H9 (cell line): ENCODE measurements around the gene CHRNA10. TPM values are rescaled to one million over a fixed set of nuclear protein-coding genes. Genes with fewer than 3 reads are reported as not detected.

ENCODE experiments used
- DNase-seq: peaks from one replicate; pipeline ENCODE4 v3.0.0-alpha.2; 2017
- H2AFZ ChIP-seq: one replicate; pipeline ENCODE4 v1.6.1; 2013; ENCODE audit warnings: mild to moderate bottlenecking, low read length, control low read depth, moderate library complexity
- H2AK5ac ChIP-seq: 2 replicates; pipeline ENCODE4 v1.6.1; 2013; ENCODE audit warnings: low read length, control low read depth, mixed read lengths; ENCODE audit not compliant: insufficient read length
- H2BK120ac ChIP-seq: one replicate; pipeline ENCODE4 v1.6.1; 2013; ENCODE audit warnings: low read depth, mild to moderate bottlenecking, low read length, control low read depth, inconsistent platforms; ENCODE audit not compliant: poor library complexity, severe bottlenecking
- H2BK12ac ChIP-seq: 2 replicates; pipeline ENCODE4 v1.6.1; 2013; ENCODE audit warnings: low read length, control low read depth, mixed read lengths, low read depth; ENCODE audit not compliant: insufficient read length
- H2BK15ac ChIP-seq: 2 replicates; pipeline ENCODE4 v1.6.1; 2013; ENCODE audit warnings: low read depth, low read length, control low read depth
- H2BK20ac ChIP-seq: one replicate; pipeline ENCODE4 v1.6.1; 2013; ENCODE audit warnings: low read depth, mild to moderate bottlenecking, low read length, control low read depth, inconsistent platforms; ENCODE audit not compliant: poor library complexity, severe bottlenecking
- H2BK5ac ChIP-seq: 2 replicates; pipeline ENCODE4 v1.6.1; 2013; ENCODE audit warnings: low read length, control low read depth, mixed read lengths; ENCODE audit not compliant: insufficient read length
- H3K14ac ChIP-seq: 2 replicates; pipeline ENCODE4 v1.6.1; 2013; ENCODE audit warnings: low read length, control low read depth; ENCODE audit not compliant: insufficient read depth
- H3K18ac ChIP-seq: 2 replicates; pipeline ENCODE4 v1.6.1; 2013; ENCODE audit warnings: low read depth, mild to moderate bottlenecking, mixed read lengths, low read length, control low read depth; ENCODE audit not compliant: insufficient read length
- H3K23ac ChIP-seq: 2 replicates; pipeline ENCODE4 v1.6.1; 2013; ENCODE audit warnings: low read length, control low read depth, mixed read lengths, low read depth; ENCODE audit not compliant: insufficient read length
- H3K23me2 ChIP-seq: 2 replicates; pipeline ENCODE4 v1.6.1; 2013; ENCODE audit warnings: low read depth, mild to moderate bottlenecking, mixed read lengths, low read length, control low read depth; ENCODE audit not compliant: insufficient read length, poor library complexity, severe bottlenecking
- H3K27ac ChIP-seq: 2 replicates; pipeline ENCODE4 v1.5.1; 2013; ENCODE audit warnings: low read length, control low read depth, mixed read lengths, low read depth; ENCODE audit not compliant: insufficient read length
- H3K27me3 ChIP-seq: 2 replicates; pipeline ENCODE4 v1.6.1; 2013; ENCODE audit warnings: low read length, control low read depth, inconsistent platforms; ENCODE audit not compliant: insufficient read depth
- H3K4ac ChIP-seq: 2 replicates; pipeline ENCODE4 v1.6.1; 2013; ENCODE audit warnings: low read depth, mild to moderate bottlenecking, control low read depth, inconsistent platforms, low read length, moderate library complexity
- H3K4me1 ChIP-seq: 2 replicates; pipeline ENCODE4 v1.6.1; 2013; ENCODE audit warnings: low read length, control low read depth, inconsistent platforms; ENCODE audit not compliant: insufficient read depth
- H3K4me2 ChIP-seq: 2 replicates; pipeline ENCODE4 v1.6.1; 2013; ENCODE audit warnings: low read length, control low read depth, mixed read lengths; ENCODE audit not compliant: insufficient read length, insufficient read depth
- H3K56ac ChIP-seq: 2 replicates; pipeline ENCODE4 v1.6.1; 2013; ENCODE audit warnings: low read depth, mild to moderate bottlenecking, mixed read lengths, low read length, control low read depth; ENCODE audit not compliant: insufficient read length
- H3K79me1 ChIP-seq: 2 replicates; pipeline ENCODE4 v1.6.1; 2013; ENCODE audit warnings: low read depth, mild to moderate bottlenecking, moderate library complexity, low read length, control low read depth, inconsistent platforms; ENCODE audit not compliant: insufficient read depth, poor library complexity, severe bottlenecking
- H3K79me2 ChIP-seq: 2 replicates; pipeline ENCODE4 v1.6.1; 2013; ENCODE audit warnings: low read length, control low read depth, inconsistent platforms; ENCODE audit not compliant: insufficient read depth
- H3K9ac ChIP-seq: 2 replicates; pipeline ENCODE4 v1.6.1; 2013; ENCODE audit warnings: low read length, control low read depth, mixed read lengths; ENCODE audit not compliant: insufficient read length; ENCODE audit errors: extremely low read depth
- H3K9me3 ChIP-seq: one replicate; pipeline ENCODE4 v1.6.1; 2013; ENCODE audit warnings: low read depth, low read length, inconsistent platforms; ENCODE audit not compliant: control insufficient read depth
- H3T11ph ChIP-seq: one replicate; pipeline ENCODE4 v1.6.1; 2013; ENCODE audit warnings: mild to moderate bottlenecking, low read length, control low read depth, inconsistent platforms
- H4K20me1 ChIP-seq: one replicate; pipeline ENCODE4 v1.6.1; 2013; ENCODE audit not compliant: control insufficient read depth, insufficient read length, insufficient read depth
- H4K5ac ChIP-seq: 2 replicates; pipeline ENCODE4 v1.6.1; 2013; ENCODE audit warnings: low read depth, mild to moderate bottlenecking, mixed read lengths, low read length, control low read depth; ENCODE audit not compliant: insufficient read length
- H4K8ac ChIP-seq: replicated peaks from 2 replicates; pipeline ENCODE4 v1.6.1; 2013; ENCODE audit warnings: low read length, control low read depth, mixed read lengths, low read depth; ENCODE audit not compliant: insufficient read length
- H4K91ac ChIP-seq: 2 replicates; pipeline ENCODE4 v1.6.1; 2013; ENCODE audit warnings: low read depth, mild to moderate bottlenecking, moderate library complexity, mixed read lengths, low read length, control low read depth; ENCODE audit not compliant: insufficient read length
- H3K27ac Mint-ChIP-seq, 3 experiments: 2 replicates in 2 of 3; 3 replicates in 1 of 3; pipeline ENCODE4 v1.8.0; 2020 to 2021; ENCODE audit warnings: mixed read lengths in 3 of 3, mild to moderate bottlenecking in 1 of 3, moderate library complexity in 1 of 3
- H3K27me3 Mint-ChIP-seq: 2 replicates; pipeline ENCODE4 v1.8.0; 2021; ENCODE audit warnings: low read depth, mild to moderate bottlenecking, moderate library complexity, mixed read lengths
- H3K36me3 Mint-ChIP-seq, 3 experiments: 2 replicates in 2 of 3; 3 replicates in 1 of 3; pipeline ENCODE4 v1.8.0; 2020 to 2021; ENCODE audit warnings: low read depth in 3 of 3, mixed read lengths in 3 of 3; ENCODE audit not compliant: insufficient read depth in 1 of 3
- H3K4me1 Mint-ChIP-seq, 2 experiments: 2 replicates each; pipeline ENCODE4 v1.8.0; 2020; ENCODE audit warnings: mixed read lengths in 2 of 2
- H3K4me3 Mint-ChIP-seq, 2 experiments: 2 replicates in 1 of 2; 3 replicates in 1 of 2; pipeline ENCODE4 v1.8.0; 2020 to 2021; ENCODE audit warnings: mild to moderate bottlenecking in 2 of 2, mixed read lengths in 2 of 2, moderate library complexity in 1 of 2
- H3K9me3 Mint-ChIP-seq, 2 experiments: 2 replicates in 1 of 2; 3 replicates in 1 of 2; pipeline ENCODE4 v1.8.0; 2020; ENCODE audit warnings: mild to moderate bottlenecking in 2 of 2, mixed read lengths in 2 of 2, moderate library complexity in 1 of 2
- WGBS: extraction: QIAGEN DNeasy Blood & Tissue Kit; methylation state at CpG from one replicate; pipeline ENCODE4 v1.1.7; 2013; ENCODE audit warnings: missing lambda C conversion rate, low lambda C conversion rate, mixed read lengths; ENCODE audit not compliant: insufficient read length; ENCODE audit errors: extremely low coverage; 5-methylcytosine and 5-hydroxymethylcytosine counted together
- total RNA-seq: library from RNA; stranded (reverse); gene quantifications from 2 replicates; pipeline ENCODE4 v1.2.1, GENCODE V29; 2021
- TF ChIP-seq, protein P1 (sequence below): fragments of 200-600 bp; sonication (generic); conservative IDR thresholded peaks from 3 replicates; pipeline ENCODE4 v1.8.0; 2021; ENCODE audit warnings: antibody characterized with exemption, mild to moderate bottlenecking

Gene CHRNA10
- total RNA-seq, 1 experiment from 2014 or later, result 2.4 TPM

DNA sequence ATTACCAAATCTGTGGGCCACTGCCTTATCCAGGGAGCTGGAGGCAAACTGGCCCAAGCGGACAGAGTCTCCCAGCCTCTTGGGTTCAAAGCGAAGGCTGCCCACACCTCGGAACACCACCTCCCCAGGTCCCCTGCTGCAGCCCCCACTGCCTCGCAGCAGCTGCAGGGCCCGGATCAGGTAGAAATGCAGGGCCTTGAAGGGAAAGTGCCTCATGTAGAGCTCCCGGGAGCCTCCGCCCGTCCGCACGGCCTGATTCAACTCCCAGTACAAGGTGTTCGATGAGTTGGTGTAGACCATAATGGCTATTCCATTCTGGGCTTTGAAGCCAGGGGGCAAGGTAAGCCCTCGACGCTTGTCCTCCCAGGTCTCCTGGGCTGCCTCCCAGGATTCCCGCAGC, 31.3 kb downstream of the CHRNA10 start:
- peaks cover 5 to 13% (median 7%) of the 10 kb centered on the region in 3 experiments; a peak in 5 of 7 replicates for H3K36me3 Mint-ChIP-seq
- no peak overlapping the region for H3K56ac ChIP-seq
- peaks cover 13% of the 10 kb centered on the region for H3K23me2 ChIP-seq
- H2AK5ac ChIP-seq, result no peak overlapping the region
- H2BK12ac ChIP-seq, result no peak overlapping the region
- H3K18ac ChIP-seq, result no peak overlapping the region
- H2BK20ac ChIP-seq, result no peak overlapping the region
- no peak overlapping the region for H2BK120ac ChIP-seq
- H4K20me1 ChIP-seq, result no peaks in the 10 kb centered on the region
- H3K9me3 Mint-ChIP-seq, result peaks cover 7 to 13% of the 10 kb centered on the region in 2 experiments
- H3K79me1 ChIP-seq, result no peaks in the 10 kb centered on the region
- H3K14ac ChIP-seq, result no peak overlapping the region
- WGBS, result no CpG with 5 or more reads among the region's 14 CpGs
- DNase-seq, result no peak
- no peak overlapping the region for H2AFZ ChIP-seq
- H3K79me2 ChIP-seq, result no peaks in the 10 kb centered on the region
- no peak overlapping the region for H2BK15ac ChIP-seq
- no peak overlapping the region for H3K23ac ChIP-seq
- H3K27me3 Mint-ChIP-seq, result peaks cover 17% of the 10 kb centered on the region
- TF ChIP-seq, protein P1, sequence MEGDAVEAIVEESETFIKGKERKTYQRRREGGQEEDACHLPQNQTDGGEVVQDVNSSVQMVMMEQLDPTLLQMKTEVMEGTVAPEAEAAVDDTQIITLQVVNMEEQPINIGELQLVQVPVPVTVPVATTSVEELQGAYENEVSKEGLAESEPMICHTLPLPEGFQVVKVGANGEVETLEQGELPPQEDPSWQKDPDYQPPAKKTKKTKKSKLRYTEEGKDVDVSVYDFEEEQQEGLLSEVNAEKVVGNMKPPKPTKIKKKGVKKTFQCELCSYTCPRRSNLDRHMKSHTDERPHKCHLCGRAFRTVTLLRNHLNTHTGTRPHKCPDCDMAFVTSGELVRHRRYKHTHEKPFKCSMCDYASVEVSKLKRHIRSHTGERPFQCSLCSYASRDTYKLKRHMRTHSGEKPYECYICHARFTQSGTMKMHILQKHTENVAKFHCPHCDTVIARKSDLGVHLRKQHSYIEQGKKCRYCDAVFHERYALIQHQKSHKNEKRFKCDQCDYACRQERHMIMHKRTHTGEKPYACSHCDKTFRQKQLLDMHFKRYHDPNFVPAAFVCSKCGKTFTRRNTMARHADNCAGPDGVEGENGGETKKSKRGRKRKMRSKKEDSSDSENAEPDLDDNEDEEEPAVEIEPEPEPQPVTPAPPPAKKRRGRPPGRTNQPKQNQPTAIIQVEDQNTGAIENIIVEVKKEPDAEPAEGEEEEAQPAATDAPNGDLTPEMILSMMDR, result no peak
- H3K27ac ChIP-seq, result no peak overlapping the region
- H3K27ac Mint-ChIP-seq, result no peak overlapping the region
- H3K9me3 ChIP-seq, result no peaks in the 10 kb centered on the region
- peaks cover 9 to 18% of the 10 kb centered on the region in 2 experiments for H3K4me1 Mint-ChIP-seq
- H4K91ac ChIP-seq, result no peak overlapping the region
- no peak overlapping the region for H4K5ac ChIP-seq
- H2BK5ac ChIP-seq, result no peak overlapping the region
- H3K27me3 ChIP-seq, result no peaks in the 10 kb centered on the region
- no peak overlapping the region for H3T11ph ChIP-seq
- H3K4ac ChIP-seq, result no peak overlapping the region
- no peak overlapping the region for H3K9ac ChIP-seq
- H3K4me3 Mint-ChIP-seq, result no peak overlapping the region
- no peak overlapping the region for H3K4me2 ChIP-seq
- no peak overlapping the region for H4K8ac ChIP-seq
- no peaks in the 10 kb centered on the region for H3K4me1 ChIP-seq
